Panc1 (cell line): ENCODE measurements around the gene WNT9A.

Experiments used
- POLR2AphosphoS5 ChIP-seq: IDR thresholded peaks from 2 replicates; pipeline ENCODE4 v1.6.1; 2012; ENCODE audit warnings: mild to moderate bottlenecking, low read depth, low read length, moderate library complexity
- TCF7L2 ChIP-seq: IDR thresholded peaks from 2 replicates; pipeline ENCODE4 v1.6.1; 2011; ENCODE audit warnings: mild to moderate bottlenecking, low read depth, low read length, inconsistent platforms
- TF ChIP-seq, protein P1 (sequence below): fragments of 450-650 bp; IDR thresholded peaks from 2 replicates; pipeline ENCODE4 v1.5.1; 2017; ENCODE audit warnings: mild to moderate bottlenecking
- TF ChIP-seq, protein P2 (sequence below), 2 experiments: IDR thresholded peaks; 2 replicates each; pipeline ENCODE4 v1.6.1; 2011 to 2012; ENCODE audit warnings: low read depth in 2 of 2, control low read depth in 1 of 2, low read length in 1 of 2, mild to moderate bottlenecking in 1 of 2, moderate library complexity in 1 of 2; ENCODE audit not compliant: insufficient read depth in 1 of 2

- TF ChIP-seq POLR2AphosphoS5, result no peak
- TF ChIP-seq, protein P1, sequence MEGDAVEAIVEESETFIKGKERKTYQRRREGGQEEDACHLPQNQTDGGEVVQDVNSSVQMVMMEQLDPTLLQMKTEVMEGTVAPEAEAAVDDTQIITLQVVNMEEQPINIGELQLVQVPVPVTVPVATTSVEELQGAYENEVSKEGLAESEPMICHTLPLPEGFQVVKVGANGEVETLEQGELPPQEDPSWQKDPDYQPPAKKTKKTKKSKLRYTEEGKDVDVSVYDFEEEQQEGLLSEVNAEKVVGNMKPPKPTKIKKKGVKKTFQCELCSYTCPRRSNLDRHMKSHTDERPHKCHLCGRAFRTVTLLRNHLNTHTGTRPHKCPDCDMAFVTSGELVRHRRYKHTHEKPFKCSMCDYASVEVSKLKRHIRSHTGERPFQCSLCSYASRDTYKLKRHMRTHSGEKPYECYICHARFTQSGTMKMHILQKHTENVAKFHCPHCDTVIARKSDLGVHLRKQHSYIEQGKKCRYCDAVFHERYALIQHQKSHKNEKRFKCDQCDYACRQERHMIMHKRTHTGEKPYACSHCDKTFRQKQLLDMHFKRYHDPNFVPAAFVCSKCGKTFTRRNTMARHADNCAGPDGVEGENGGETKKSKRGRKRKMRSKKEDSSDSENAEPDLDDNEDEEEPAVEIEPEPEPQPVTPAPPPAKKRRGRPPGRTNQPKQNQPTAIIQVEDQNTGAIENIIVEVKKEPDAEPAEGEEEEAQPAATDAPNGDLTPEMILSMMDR, result no peak
- TF ChIP-seq, protein P2, sequence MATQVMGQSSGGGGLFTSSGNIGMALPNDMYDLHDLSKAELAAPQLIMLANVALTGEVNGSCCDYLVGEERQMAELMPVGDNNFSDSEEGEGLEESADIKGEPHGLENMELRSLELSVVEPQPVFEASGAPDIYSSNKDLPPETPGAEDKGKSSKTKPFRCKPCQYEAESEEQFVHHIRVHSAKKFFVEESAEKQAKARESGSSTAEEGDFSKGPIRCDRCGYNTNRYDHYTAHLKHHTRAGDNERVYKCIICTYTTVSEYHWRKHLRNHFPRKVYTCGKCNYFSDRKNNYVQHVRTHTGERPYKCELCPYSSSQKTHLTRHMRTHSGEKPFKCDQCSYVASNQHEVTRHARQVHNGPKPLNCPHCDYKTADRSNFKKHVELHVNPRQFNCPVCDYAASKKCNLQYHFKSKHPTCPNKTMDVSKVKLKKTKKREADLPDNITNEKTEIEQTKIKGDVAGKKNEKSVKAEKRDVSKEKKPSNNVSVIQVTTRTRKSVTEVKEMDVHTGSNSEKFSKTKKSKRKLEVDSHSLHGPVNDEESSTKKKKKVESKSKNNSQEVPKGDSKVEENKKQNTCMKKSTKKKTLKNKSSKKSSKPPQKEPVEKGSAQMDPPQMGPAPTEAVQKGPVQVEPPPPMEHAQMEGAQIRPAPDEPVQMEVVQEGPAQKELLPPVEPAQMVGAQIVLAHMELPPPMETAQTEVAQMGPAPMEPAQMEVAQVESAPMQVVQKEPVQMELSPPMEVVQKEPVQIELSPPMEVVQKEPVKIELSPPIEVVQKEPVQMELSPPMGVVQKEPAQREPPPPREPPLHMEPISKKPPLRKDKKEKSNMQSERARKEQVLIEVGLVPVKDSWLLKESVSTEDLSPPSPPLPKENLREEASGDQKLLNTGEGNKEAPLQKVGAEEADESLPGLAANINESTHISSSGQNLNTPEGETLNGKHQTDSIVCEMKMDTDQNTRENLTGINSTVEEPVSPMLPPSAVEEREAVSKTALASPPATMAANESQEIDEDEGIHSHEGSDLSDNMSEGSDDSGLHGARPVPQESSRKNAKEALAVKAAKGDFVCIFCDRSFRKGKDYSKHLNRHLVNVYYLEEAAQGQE (IDR thresholded peaks at IDR 0.05; ENCODE audit: insufficient read depth in 1 of 2, low read depth in 2 of 2, low read length in 1 of 2), result no peak
- no peak for TF ChIP-seq TCF7L2
Measured at GRCh38 chr1:227952374-227953021, 4.8 kb upstream of the WNT9A start.
